HL-60 (cell line): ENCODE results near the gene GDI1.

Experiments used
- DNase-seq, 2 experiments: peaks; one replicate each; pipeline ENCODE4 v3.0.0-alpha.2; 2010 to 2020; ENCODE audit warnings: low read depth in 1 of 2, low spot score in 1 of 2
- H3K27ac ChIP-seq: fragments of 250-450 bp; sonication (Bioruptor Pico); replicated peaks from 2 replicates; pipeline ENCODE4 v1.5.1; 2020; ENCODE audit warnings: mild to moderate bottlenecking, moderate library complexity
- H3K27me3 ChIP-seq: fragments of 250-450 bp; sonication (Bioruptor Pico); 2 replicates; pipeline ENCODE4 v1.5.1; 2021; ENCODE audit warnings: mild to moderate bottlenecking, moderate library complexity; ENCODE audit not compliant: insufficient read depth, poor library complexity, severe bottlenecking
- H3K4me3 ChIP-seq: replicated peaks from 2 replicates; pipeline ENCODE4 v1.5.1; 2011; ENCODE audit warnings: mild to moderate bottlenecking, control low read depth, low read length; ENCODE audit not compliant: insufficient read depth
- GABPA ChIP-seq: IDR thresholded peaks from 2 replicates; pipeline ENCODE4 v1.6.1; 2012; ENCODE audit warnings: low read depth
- POLR2AphosphoS5 ChIP-seq: IDR thresholded peaks from 2 replicates; pipeline ENCODE4 v1.6.1; 2012; ENCODE audit warnings: low read depth
- SPI1 ChIP-seq: IDR thresholded peaks from 2 replicates; pipeline ENCODE4 v1.6.1; 2012; ENCODE audit warnings: low read depth, mild to moderate bottlenecking, borderline replicate concordance
- TF ChIP-seq, protein P1 (sequence below): IDR thresholded peaks from 2 replicates; pipeline ENCODE4 v1.6.1; 2012; ENCODE audit warnings: low read depth; ENCODE audit not compliant: insufficient replicate concordance
- TF ChIP-seq, protein P2 (sequence below): IDR thresholded peaks from one replicate; pipeline ENCODE4 v1.5.1; 2011; ENCODE audit warnings: low read length, control low read depth, inconsistent platforms; ENCODE audit not compliant: insufficient read depth

Gene GDI1

GRCh38 chrX:154434394-154435168 lies 2.4 kb upstream of the GDI1 start:
- H3K27ac ChIP-seq, result no peak overlapping the region
- no peak for DNase-seq
- TF ChIP-seq, protein P1, sequence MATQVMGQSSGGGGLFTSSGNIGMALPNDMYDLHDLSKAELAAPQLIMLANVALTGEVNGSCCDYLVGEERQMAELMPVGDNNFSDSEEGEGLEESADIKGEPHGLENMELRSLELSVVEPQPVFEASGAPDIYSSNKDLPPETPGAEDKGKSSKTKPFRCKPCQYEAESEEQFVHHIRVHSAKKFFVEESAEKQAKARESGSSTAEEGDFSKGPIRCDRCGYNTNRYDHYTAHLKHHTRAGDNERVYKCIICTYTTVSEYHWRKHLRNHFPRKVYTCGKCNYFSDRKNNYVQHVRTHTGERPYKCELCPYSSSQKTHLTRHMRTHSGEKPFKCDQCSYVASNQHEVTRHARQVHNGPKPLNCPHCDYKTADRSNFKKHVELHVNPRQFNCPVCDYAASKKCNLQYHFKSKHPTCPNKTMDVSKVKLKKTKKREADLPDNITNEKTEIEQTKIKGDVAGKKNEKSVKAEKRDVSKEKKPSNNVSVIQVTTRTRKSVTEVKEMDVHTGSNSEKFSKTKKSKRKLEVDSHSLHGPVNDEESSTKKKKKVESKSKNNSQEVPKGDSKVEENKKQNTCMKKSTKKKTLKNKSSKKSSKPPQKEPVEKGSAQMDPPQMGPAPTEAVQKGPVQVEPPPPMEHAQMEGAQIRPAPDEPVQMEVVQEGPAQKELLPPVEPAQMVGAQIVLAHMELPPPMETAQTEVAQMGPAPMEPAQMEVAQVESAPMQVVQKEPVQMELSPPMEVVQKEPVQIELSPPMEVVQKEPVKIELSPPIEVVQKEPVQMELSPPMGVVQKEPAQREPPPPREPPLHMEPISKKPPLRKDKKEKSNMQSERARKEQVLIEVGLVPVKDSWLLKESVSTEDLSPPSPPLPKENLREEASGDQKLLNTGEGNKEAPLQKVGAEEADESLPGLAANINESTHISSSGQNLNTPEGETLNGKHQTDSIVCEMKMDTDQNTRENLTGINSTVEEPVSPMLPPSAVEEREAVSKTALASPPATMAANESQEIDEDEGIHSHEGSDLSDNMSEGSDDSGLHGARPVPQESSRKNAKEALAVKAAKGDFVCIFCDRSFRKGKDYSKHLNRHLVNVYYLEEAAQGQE, result no peak
- TF ChIP-seq GABPA, result no peak
- no peak for TF ChIP-seq POLR2AphosphoS5
- TF ChIP-seq, protein P2, sequence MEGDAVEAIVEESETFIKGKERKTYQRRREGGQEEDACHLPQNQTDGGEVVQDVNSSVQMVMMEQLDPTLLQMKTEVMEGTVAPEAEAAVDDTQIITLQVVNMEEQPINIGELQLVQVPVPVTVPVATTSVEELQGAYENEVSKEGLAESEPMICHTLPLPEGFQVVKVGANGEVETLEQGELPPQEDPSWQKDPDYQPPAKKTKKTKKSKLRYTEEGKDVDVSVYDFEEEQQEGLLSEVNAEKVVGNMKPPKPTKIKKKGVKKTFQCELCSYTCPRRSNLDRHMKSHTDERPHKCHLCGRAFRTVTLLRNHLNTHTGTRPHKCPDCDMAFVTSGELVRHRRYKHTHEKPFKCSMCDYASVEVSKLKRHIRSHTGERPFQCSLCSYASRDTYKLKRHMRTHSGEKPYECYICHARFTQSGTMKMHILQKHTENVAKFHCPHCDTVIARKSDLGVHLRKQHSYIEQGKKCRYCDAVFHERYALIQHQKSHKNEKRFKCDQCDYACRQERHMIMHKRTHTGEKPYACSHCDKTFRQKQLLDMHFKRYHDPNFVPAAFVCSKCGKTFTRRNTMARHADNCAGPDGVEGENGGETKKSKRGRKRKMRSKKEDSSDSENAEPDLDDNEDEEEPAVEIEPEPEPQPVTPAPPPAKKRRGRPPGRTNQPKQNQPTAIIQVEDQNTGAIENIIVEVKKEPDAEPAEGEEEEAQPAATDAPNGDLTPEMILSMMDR, result no peak
- no peak for TF ChIP-seq SPI1
- H3K4me3 ChIP-seq, result no peak overlapping the region
- H3K27me3 ChIP-seq, result no peaks in the 10 kb centered on the region

- H3K4me3 ChIP-seq, result no peak overlapping the region
- no peak for DNase-seq
- no peaks in the 10 kb centered on the region for H3K27me3 ChIP-seq
- TF ChIP-seq GABPA (no peak), SPI1 (no peak), POLR2AphosphoS5 (no peak)
- TF ChIP-seq, protein P1, result no peak
- TF ChIP-seq, protein P2, result no peak
- H3K27ac ChIP-seq, result no peak overlapping the region
Observed at GRCh38 chrX:154435171-154435733, 1.7 kb upstream of the GDI1 start.

GRCh38 chrX:154436374-154436982 lies 476 bp upstream of the GDI1 start:
- H3K27ac ChIP-seq, result 0 out of 2 replicates have a peak overlapping the region, but pooled peaks have one; percentile 21
- peak overlapping the region; percentile 30; the same call in 1 of the 2 replicates for H3K4me3 ChIP-seq
- DNase-seq, result no peak
- TF ChIP-seq, protein P2, result no peak
- TF ChIP-seq, protein P1, result no peak
- TF ChIP-seq POLR2AphosphoS5 (0 out of 2 replicates have a peak, but pooled peaks have one; percentile 6), SPI1 (no peak), GABPA (no peak)
- H3K27me3 ChIP-seq, result no peaks in the 10 kb centered on the region
